GM23338 (cell line): ENCODE results near the gene ENDOU. TPM values are rescaled to one million over a fixed set of nuclear protein-coding genes. Genes with fewer than 3 reads are reported as not detected.

Experiments
- ATAC-seq: fragments of 200-7000 bp; cut with Tn5 transposase; 3 replicates; pipeline ENCODE4 v1.9.1; 2020
- DNase-seq: peaks from one replicate; pipeline ENCODE4 v3.0.0-alpha.2; 2015; ENCODE audit warnings: low spot score
- H2AFZ ChIP-seq: fragments of 200-600 bp; sonication (generic); 2 replicates; pipeline ENCODE4 v1.8.0; 2016; ENCODE audit warnings: antibody characterized with exemption, mild to moderate bottlenecking, moderate library complexity
- H3F3A ChIP-seq: fragments of 200-600 bp; sonication (generic); replicated peaks from 2 replicates; pipeline ENCODE4 v1.8.0; 2017; ENCODE audit warnings: antibody characterized with exemption, mixed run types, low read depth
- H3K27ac ChIP-seq: fragments of 200-600 bp; sonication (generic); 2 replicates; pipeline ENCODE4 v1.6.1; 2016; ENCODE audit warnings: low read depth
- H3K27me3 ChIP-seq: fragments of 200-600 bp; sonication (generic); 2 replicates; pipeline ENCODE4 v1.8.0; 2016; ENCODE audit warnings: mild to moderate bottlenecking, mixed run types, moderate library complexity; ENCODE audit not compliant: insufficient read depth
- H3K36me3 ChIP-seq: fragments of 200-600 bp; sonication (generic); 2 replicates; pipeline ENCODE4 v1.8.0; 2016; ENCODE audit warnings: mild to moderate bottlenecking; ENCODE audit not compliant: insufficient read depth
- H3K4me1 ChIP-seq: fragments of 200-600 bp; sonication (generic); 2 replicates; pipeline ENCODE4 v1.8.0; 2016; ENCODE audit warnings: mild to moderate bottlenecking, moderate library complexity; ENCODE audit not compliant: insufficient read depth
- H3K4me2 ChIP-seq: fragments of 200-600 bp; sonication (generic); 2 replicates; pipeline ENCODE4 v1.7.1; 2017; ENCODE audit warnings: mixed run types
- H3K4me3 ChIP-seq: fragments of 200-600 bp; sonication (generic); 2 replicates; pipeline ENCODE4 v1.6.1; 2016; ENCODE audit warnings: mixed run types
- H3K79me2 ChIP-seq: fragments of 200-600 bp; sonication (generic); replicated peaks from 2 replicates; pipeline ENCODE4 v1.8.0; 2017; ENCODE audit warnings: mild to moderate bottlenecking; ENCODE audit not compliant: insufficient read depth
- H3K9me2 ChIP-seq: fragments of 200-600 bp; sonication (generic); 2 replicates; pipeline ENCODE4 v1.8.0; 2017; ENCODE audit not compliant: insufficient read depth
- H4K20me1 ChIP-seq: fragments of 200-600 bp; sonication (generic); replicated peaks from 2 replicates; pipeline ENCODE4 v1.8.0; 2017; ENCODE audit warnings: mild to moderate bottlenecking; ENCODE audit not compliant: insufficient read depth
- H3K27ac Mint-ChIP-seq: 2 replicates; pipeline ENCODE4 v1.8.0; 2020; ENCODE audit warnings: inconsistent platforms, mild to moderate bottlenecking, moderate library complexity, mixed read lengths
- H3K27me3 Mint-ChIP-seq: 3 replicates; pipeline ENCODE4 v1.8.0; 2022; ENCODE audit warnings: low read depth, mild to moderate bottlenecking, moderate library complexity, mixed read lengths, inconsistent platforms; ENCODE audit not compliant: insufficient read depth, poor library complexity
- H3K36me3 Mint-ChIP-seq: 3 replicates; pipeline ENCODE4 v1.8.0; 2021; ENCODE audit warnings: low read depth, mild to moderate bottlenecking, inconsistent platforms, moderate library complexity, mixed read lengths
- H3K4me1 Mint-ChIP-seq: 3 replicates; pipeline ENCODE4 v1.8.0; 2020; ENCODE audit warnings: mild to moderate bottlenecking, inconsistent platforms, mixed read lengths
- H3K4me3 Mint-ChIP-seq: 3 replicates; pipeline ENCODE4 v1.8.0; 2021; ENCODE audit warnings: moderate library complexity, mild to moderate bottlenecking, inconsistent platforms, mixed read lengths
- H3K9me3 Mint-ChIP-seq: 3 replicates; pipeline ENCODE4 v1.8.0; 2020; ENCODE audit warnings: moderate library complexity, mild to moderate bottlenecking, inconsistent platforms, mixed read lengths
- EZH2 ChIP-seq: fragments of 200-600 bp; sonication (generic); IDR thresholded peaks from one replicate; pipeline ENCODE4 v1.8.0; 2017; ENCODE audit warnings: antibody characterized with exemption, mild to moderate bottlenecking, low read depth; ENCODE audit not compliant: unreplicated experiment
- EZH2phosphoT487 ChIP-seq: fragments of 200-600 bp; sonication (generic); IDR thresholded peaks from one replicate; pipeline ENCODE4 v1.8.1; 2018; ENCODE audit warnings: antibody characterized with exemption; ENCODE audit not compliant: unreplicated experiment
- JUNB ChIP-seq: IDR thresholded peaks from one replicate; pipeline ENCODE4 v1.6.1; 2016; ENCODE audit warnings: antibody characterized with exemption; ENCODE audit not compliant: unreplicated experiment
- NANOG ChIP-seq: IDR thresholded peaks from 2 replicates; pipeline ENCODE4 v1.6.1; 2016; ENCODE audit warnings: antibody characterized with exemption, borderline replicate concordance
- STAT1 ChIP-seq: IDR thresholded peaks from one replicate; pipeline ENCODE4 v1.6.1; 2016; ENCODE audit warnings: antibody characterized with exemption; ENCODE audit not compliant: unreplicated experiment
- ZNF114 ChIP-seq: fragments of 250-450 bp; sonication (Bioruptor Pico); IDR thresholded peaks from 2 replicates; pipeline ENCODE4 v1.5.0; 2020; ENCODE audit warnings: mild to moderate bottlenecking, moderate library complexity
- ZNF331 ChIP-seq: fragments of 250-450 bp; sonication (Bioruptor Pico); IDR thresholded peaks from 2 replicates; pipeline ENCODE4 v1.5.0; 2020; ENCODE audit warnings: low read depth, mild to moderate bottlenecking, moderate library complexity
- polyA plus RNA-seq: library from polyadenylated mRNA; unstranded; fragments of >200 nt; fragmentation: Nextera tagmentation; extraction: Ambion mirVana; gene quantifications from 2 replicates; pipeline ENCODE4 v1.2.1, GENCODE V29; 2016
- total RNA-seq: library from RNA; depleted of rRNA; stranded (reverse); fragments of >200 nt; shearing (Covaris generic); gene quantifications from 2 replicates; pipeline ENCODE4 v1.2.3, GENCODE V29; 2014
- TF ChIP-seq, protein P1 (sequence below): fragments of 250-450 bp; sonication (Bioruptor Pico); IDR thresholded peaks from 2 replicates; pipeline ENCODE4 v1.5.0; 2020; ENCODE audit warnings: mild to moderate bottlenecking, moderate library complexity

The ENDOU gene
- total and polyA plus RNA-seq, 2 experiments from 2014 or later: not detected

DNA sequence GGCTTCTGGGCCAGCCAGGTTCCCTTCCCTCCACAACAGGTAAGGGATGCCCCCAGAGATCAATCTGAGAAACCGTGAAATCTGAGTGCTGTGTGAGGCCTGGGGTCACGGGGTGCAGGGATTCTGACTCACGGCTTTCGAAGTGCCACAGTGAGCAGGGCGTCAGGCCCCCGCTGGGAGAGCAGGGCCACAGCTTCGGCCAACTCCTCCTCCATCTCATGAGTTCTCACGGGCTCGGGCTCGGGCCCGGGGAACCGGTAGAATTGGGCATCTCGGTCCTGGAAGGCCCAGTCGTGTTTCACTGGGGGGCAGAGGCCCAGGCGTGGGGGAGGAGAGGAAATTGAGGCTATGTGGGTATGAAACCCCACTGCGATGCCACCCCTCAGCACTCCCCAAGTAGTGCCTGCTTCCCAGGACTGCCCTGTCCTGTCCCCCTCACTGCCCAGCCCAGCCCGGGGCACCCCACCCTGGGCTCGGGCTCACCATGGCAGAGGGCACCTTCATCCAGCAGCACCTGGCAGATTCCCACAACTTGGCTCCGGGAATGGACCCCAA lies 25.7 kb upstream of the ENDOU start (continued):
- TF ChIP-seq, protein P1, sequence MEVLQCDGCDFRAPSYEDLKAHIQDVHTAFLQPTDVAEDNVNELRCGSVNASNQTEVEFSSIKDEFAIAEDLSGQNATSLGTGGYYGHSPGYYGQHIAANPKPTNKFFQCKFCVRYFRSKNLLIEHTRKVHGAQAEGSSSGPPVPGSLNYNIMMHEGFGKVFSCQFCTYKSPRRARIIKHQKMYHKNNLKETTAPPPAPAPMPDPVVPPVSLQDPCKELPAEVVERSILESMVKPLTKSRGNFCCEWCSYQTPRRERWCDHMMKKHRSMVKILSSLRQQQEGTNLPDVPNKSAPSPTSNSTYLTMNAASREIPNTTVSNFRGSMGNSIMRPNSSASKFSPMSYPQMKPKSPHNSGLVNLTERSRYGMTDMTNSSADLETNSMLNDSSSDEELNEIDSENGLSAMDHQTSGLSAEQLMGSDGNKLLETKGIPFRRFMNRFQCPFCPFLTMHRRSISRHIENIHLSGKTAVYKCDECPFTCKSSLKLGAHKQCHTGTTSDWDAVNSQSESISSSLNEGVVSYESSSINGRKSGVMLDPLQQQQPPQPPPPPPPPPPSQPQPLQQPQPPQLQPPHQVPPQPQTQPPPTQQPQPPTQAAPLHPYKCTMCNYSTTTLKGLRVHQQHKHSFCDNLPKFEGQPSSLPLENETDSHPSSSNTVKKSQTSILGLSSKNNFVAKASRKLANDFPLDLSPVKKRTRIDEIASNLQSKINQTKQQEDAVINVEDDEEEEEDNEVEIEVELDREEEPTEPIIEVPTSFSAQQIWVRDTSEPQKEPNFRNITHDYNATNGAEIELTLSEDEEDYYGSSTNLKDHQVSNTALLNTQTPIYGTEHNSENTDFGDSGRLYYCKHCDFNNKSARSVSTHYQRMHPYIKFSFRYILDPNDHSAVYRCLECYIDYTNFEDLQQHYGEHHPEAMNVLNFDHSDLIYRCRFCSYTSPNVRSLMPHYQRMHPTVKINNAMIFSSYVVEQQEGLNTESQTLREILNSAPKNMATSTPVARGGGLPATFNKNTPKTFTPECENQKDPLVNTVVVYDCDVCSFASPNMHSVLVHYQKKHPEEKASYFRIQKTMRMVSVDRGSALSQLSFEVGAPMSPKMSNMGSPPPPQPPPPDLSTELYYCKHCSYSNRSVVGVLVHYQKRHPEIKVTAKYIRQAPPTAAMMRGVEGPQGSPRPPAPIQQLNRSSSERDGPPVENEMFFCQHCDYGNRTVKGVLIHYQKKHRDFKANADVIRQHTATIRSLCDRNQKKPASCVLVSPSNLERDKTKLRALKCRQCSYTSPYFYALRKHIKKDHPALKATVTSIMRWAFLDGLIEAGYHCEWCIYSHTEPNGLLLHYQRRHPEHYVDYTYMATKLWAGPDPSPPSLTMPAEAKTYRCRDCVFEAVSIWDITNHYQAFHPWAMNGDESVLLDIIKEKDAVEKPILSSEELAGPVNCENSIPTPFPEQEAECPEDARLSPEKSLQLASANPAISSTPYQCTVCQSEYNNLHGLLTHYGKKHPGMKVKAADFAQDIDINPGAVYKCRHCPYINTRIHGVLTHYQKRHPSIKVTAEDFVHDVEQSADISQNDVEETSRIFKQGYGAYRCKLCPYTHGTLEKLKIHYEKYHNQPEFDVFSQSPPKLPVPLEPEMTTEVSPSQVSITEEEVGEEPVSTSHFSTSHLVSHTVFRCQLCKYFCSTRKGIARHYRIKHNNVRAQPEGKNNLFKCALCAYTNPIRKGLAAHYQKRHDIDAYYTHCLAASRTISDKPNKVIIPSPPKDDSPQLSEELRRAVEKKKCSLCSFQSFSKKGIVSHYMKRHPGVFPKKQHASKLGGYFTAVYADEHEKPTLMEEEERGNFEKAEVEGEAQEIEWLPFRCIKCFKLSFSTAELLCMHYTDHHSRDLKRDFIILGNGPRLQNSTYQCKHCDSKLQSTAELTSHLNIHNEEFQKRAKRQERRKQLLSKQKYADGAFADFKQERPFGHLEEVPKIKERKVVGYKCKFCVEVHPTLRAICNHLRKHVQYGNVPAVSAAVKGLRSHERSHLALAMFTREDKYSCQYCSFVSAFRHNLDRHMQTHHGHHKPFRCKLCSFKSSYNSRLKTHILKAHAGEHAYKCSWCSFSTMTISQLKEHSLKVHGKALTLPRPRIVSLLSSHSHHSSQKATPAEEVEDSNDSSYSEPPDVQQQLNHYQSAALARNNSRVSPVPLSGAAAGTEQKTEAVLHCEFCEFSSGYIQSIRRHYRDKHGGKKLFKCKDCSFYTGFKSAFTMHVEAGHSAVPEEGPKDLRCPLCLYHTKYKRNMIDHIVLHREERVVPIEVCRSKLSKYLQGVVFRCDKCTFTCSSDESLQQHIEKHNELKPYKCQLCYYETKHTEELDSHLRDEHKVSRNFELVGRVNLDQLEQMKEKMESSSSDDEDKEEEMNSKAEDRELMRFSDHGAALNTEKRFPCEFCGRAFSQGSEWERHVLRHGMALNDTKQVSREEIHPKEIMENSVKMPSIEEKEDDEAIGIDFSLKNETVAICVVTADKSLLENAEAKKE: no peak
- TF ChIP-seq EZH2phosphoT487: no peak

DNA sequence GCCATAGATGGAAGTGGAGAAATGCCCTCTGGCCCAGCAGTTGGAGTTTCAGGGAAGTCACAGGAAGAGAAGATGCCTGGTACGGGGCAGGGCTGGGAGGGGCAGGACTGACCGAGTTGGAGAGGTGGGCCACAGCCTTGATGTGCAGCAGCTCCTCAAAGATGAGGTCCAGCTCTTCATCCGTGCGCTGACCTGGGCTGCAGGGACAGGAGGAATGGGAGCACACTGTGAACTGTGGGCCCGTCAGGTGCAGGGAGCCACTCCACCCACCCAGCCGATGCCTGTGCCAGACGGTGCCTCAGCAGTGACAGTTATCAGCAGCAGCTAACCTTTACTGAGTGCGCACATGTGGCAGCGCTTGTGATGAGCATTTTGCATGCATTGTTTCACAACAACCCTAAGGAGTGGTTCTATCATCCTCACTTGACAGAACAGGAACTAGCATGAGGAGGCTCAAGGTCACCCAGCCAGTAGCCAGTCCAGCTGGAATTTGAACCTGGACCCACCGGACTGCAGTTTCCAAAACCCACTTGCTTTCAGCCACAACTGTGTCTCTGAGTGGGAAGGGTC lies 25.0 kb upstream of the ENDOU start:
- Histone ChIP-seq H3K36me3 (no peaks in the 10 kb centered on the region), H2AFZ (no peak overlapping the region), H3K4me1 (peaks cover 16% of the 10 kb centered on the region), H3K4me2 (no peak overlapping the region), H3K4me3 (no peak overlapping the region), H3K9me2 (no peaks in the 10 kb centered on the region), H3K79me2 (no peaks in the 10 kb centered on the region), H4K20me1 (no peaks in the 10 kb centered on the region), H3K27ac (no peak overlapping the region), H3K27me3 (no peaks in the 10 kb centered on the region), H3F3A (no peaks in the 10 kb centered on the region)
- no peak for ATAC-seq
- no peak overlapping the region for H3K27ac Mint-ChIP-seq
- DNase-seq: no peak
- H3K4me1 Mint-ChIP-seq: peaks cover 46% of the 10 kb centered on the region
- H3K4me3 Mint-ChIP-seq: no peak overlapping the region
- no peaks in the 10 kb centered on the region for H3K9me3 Mint-ChIP-seq
- H3K36me3 Mint-ChIP-seq: peaks cover 4% of the 10 kb centered on the region; the same call in 1 of the 3 replicates
- peaks cover 18% of the 10 kb centered on the region for H3K27me3 Mint-ChIP-seq
- TF ChIP-seq JUNB (no peak), ZNF331 (CRISPR knock-in tag) (no peak), ZNF114 (CRISPR knock-in tag) (no peak), EZH2 (no peak), NANOG (no peak), STAT1 (no peak)
- TF ChIP-seq, protein P1: no peak
